A549 (cell line): ENCODE measurements around the gene DDX31. TPM values are rescaled to one million over a fixed set of nuclear protein-coding genes. Genes with fewer than 3 reads are reported as not detected.

Source experiments
- ATAC-seq, 2 experiments: fragments of 200-7000 bp in 1 of 2; fragments of >200 bp in 1 of 2; cut with Nextera tagmentation in 1 of 2; cut with Tn5 transposase in 1 of 2; 3 replicates each; pipeline versions ENCODE4 v1.8.0 to v1.9.1; 2018 to 2020; ENCODE audit warnings: mild to moderate bottlenecking in 1 of 2, moderate library complexity in 1 of 2
- CTCF ChIA-PET: fragments of 300-600 bp; sonication (Branson Sonifier 250); formaldehyde crosslinking; extraction: SDS; loops from one replicate; lab custom pipeline; 2021; ENCODE audit warnings: antibody characterized with exemption, inconsistent platforms; lab: Yijun Ruan, JAX
- POLR2A ChIA-PET: fragments of 350-600 bp; formaldehyde crosslinking; extraction: SDS; loops from one replicate; lab custom pipeline; 2021; ENCODE audit warnings: antibody characterized with exemption, inconsistent platforms; lab: Yijun Ruan, JAX
- DNase-seq, 2 experiments: peaks; one replicate each; pipeline versions ENCODE4 v3.0.0 to v3.0.0-alpha.2; 2011 to 2016; ENCODE audit warnings: low read depth in 1 of 2, low spot score in 1 of 2
- FAIRE-seq: peaks from 2 replicates; lab custom pipeline; 2011; peaks lifted over from hg19 to GRCh38; lab: Jason Lieb, UNC
- H3K27ac ChIP-seq, 2 experiments: fragments of >200 bp; sonication (Bioruptor Twin); formaldehyde crosslinking; 3 replicates each; pipeline ENCODE4 v1.5.1; 2016 to 2017
- H3K4me1 ChIP-seq: fragments of >200 bp; sonication (Bioruptor Twin); formaldehyde crosslinking; 3 replicates; pipeline ENCODE4 v1.6.1; 2016
- H3K4me2 ChIP-seq: fragments of >200 bp; sonication (Bioruptor Twin); formaldehyde crosslinking; 3 replicates; pipeline ENCODE4 v1.6.1; 2016
- H3K4me3 ChIP-seq: fragments of >200 bp; sonication (Bioruptor Twin); formaldehyde crosslinking; 3 replicates; pipeline ENCODE4 v1.5.1; 2016
- H3K9me3 ChIP-seq: fragments of >200 bp; sonication (Bioruptor Twin); formaldehyde crosslinking; 3 replicates; pipeline ENCODE4 v1.6.1; 2016
- ATOH8 ChIP-seq: fragments of 250-450 bp; sonication (Bioruptor Pico); IDR thresholded peaks from 2 replicates; pipeline ENCODE4 v1.5.0; 2020; ENCODE audit warnings: low read depth, mild to moderate bottlenecking, moderate library complexity
- BCL3 ChIP-seq: fragments of >200 bp; sonication (Bioruptor Twin); formaldehyde crosslinking; IDR thresholded peaks from 3 replicates; pipeline ENCODE4 v1.6.1; 2016
- CBX2 ChIP-seq: fragments of 200-600 bp; sonication (generic); IDR thresholded peaks from 2 replicates; pipeline ENCODE4 v1.6.1; 2016; ENCODE audit warnings: low read depth, mild to moderate bottlenecking, borderline replicate concordance
- CEBPB ChIP-seq, 2 experiments: fragments of >200 bp in 1 of 2; sonication (Bioruptor Twin) in 1 of 2; formaldehyde crosslinking in 1 of 2; IDR thresholded peaks; 2 replicates each; pipeline ENCODE4 v1.6.1; 2012 to 2016
- CHD2 ChIP-seq: fragments of 150-350 bp; IDR thresholded peaks from 2 replicates; pipeline ENCODE4 v1.6.1; 2014; ENCODE audit warnings: low read length; ENCODE audit not compliant: partially characterized antibody
- CTCF ChIP-seq: fragments of >200 bp; sonication (Bioruptor Twin); formaldehyde crosslinking; IDR thresholded peaks from 3 replicates; pipeline ENCODE4 v1.5.1; 2016
- EHF ChIP-seq: fragments of 250-450 bp; sonication (Bioruptor Pico); IDR thresholded peaks from 2 replicates; pipeline ENCODE4 v1.5.0; 2020; ENCODE audit warnings: mild to moderate bottlenecking
- EHMT2 ChIP-seq: fragments of 200-600 bp; sonication (generic); IDR thresholded peaks from 2 replicates; pipeline ENCODE4 v1.6.1; 2016; ENCODE audit warnings: antibody characterized with exemption, low read depth, mild to moderate bottlenecking, moderate library complexity
- FOSL2 ChIP-seq, 2 experiments: fragments of 450-650 bp in 1 of 2; fragments of >200 bp in 1 of 2; sonication (Bioruptor Twin) in 1 of 2; formaldehyde crosslinking; IDR thresholded peaks; 2 replicates each; pipeline versions ENCODE4 v1.5.0 to v1.6.1; 2016 to 2020; ENCODE audit warnings: mild to moderate bottlenecking in 1 of 2, moderate library complexity in 1 of 2
- GATA3 ChIP-seq: IDR thresholded peaks from 2 replicates; pipeline ENCODE4 v1.6.1; 2012; ENCODE audit warnings: borderline replicate concordance
- HEYL ChIP-seq: fragments of 250-450 bp; sonication (Bioruptor Pico); IDR thresholded peaks from 2 replicates; pipeline ENCODE4 v1.8.0; 2021; ENCODE audit warnings: mild to moderate bottlenecking, moderate library complexity
- HMGXB4 ChIP-seq: fragments of 250-450 bp; sonication (Bioruptor Pico); IDR thresholded peaks from 2 replicates; pipeline ENCODE4 v1.5.0; 2021; ENCODE audit warnings: mild to moderate bottlenecking, moderate library complexity, borderline replicate concordance
- HOXA7 ChIP-seq: fragments of 250-450 bp; sonication (Bioruptor Pico); IDR thresholded peaks from 2 replicates; pipeline ENCODE4 v1.5.0; 2020; ENCODE audit warnings: mild to moderate bottlenecking, moderate library complexity
- HOXB13 ChIP-seq: fragments of 250-450 bp; sonication (Bioruptor Pico); IDR thresholded peaks from 2 replicates; pipeline ENCODE4 v1.5.0; 2020; ENCODE audit warnings: low read depth, mild to moderate bottlenecking, moderate library complexity
- HOXB5 ChIP-seq: fragments of 250-450 bp; sonication (Bioruptor Pico); IDR thresholded peaks from 2 replicates; pipeline ENCODE4 v1.5.0; 2020; ENCODE audit warnings: mild to moderate bottlenecking, moderate library complexity
- JUNB ChIP-seq: fragments of >200 bp; sonication (Bioruptor Twin); formaldehyde crosslinking; IDR thresholded peaks from 2 replicates; pipeline ENCODE4 v1.6.1; 2016
- KDM1A ChIP-seq: fragments of 200-600 bp; sonication (generic); IDR thresholded peaks from 2 replicates; pipeline ENCODE4 v1.6.1; 2016; ENCODE audit warnings: low read depth, mild to moderate bottlenecking
- KDM5A ChIP-seq: fragments of 200-600 bp; sonication (generic); IDR thresholded peaks from 2 replicates; pipeline ENCODE4 v1.6.1; 2016; ENCODE audit warnings: antibody characterized with exemption, mild to moderate bottlenecking
- MYC ChIP-seq: IDR thresholded peaks from 2 replicates; pipeline ENCODE4 v1.6.1; 2012; ENCODE audit warnings: mild to moderate bottlenecking, inconsistent platforms, low read length, improper control_type of control experiment, borderline replicate concordance
- NR3C1 ChIP-seq: fragments of >200 bp; sonication (Bioruptor Twin); formaldehyde crosslinking; IDR thresholded peaks from 3 replicates; pipeline ENCODE4 v1.6.1; 2017
- POLR2A ChIP-seq: IDR thresholded peaks from 2 replicates; pipeline ENCODE4 v1.6.1; 2012; ENCODE audit warnings: mild to moderate bottlenecking, low read length
- RARB ChIP-seq: fragments of 250-450 bp; sonication (Bioruptor Pico); IDR thresholded peaks from 2 replicates; pipeline ENCODE4 v1.8.0; 2021; ENCODE audit warnings: mild to moderate bottlenecking, moderate library complexity
- RCOR1 ChIP-seq: fragments of 150-350 bp; IDR thresholded peaks from 2 replicates; pipeline ENCODE4 v1.6.1; 2014; ENCODE audit warnings: antibody characterized with exemption, low read length, low read depth
- RNF2 ChIP-seq: fragments of 200-600 bp; sonication (generic); IDR thresholded peaks from 2 replicates; pipeline ENCODE4 v1.6.1; 2016; ENCODE audit warnings: low read depth, mild to moderate bottlenecking, antibody characterized with exemption, moderate library complexity, borderline replicate concordance
- TFCP2L1 ChIP-seq: fragments of 250-450 bp; sonication (Bioruptor Pico); IDR thresholded peaks from 2 replicates; pipeline ENCODE4 v1.5.0; 2021; ENCODE audit warnings: mild to moderate bottlenecking
- ZFP36 ChIP-seq: fragments of 450-650 bp; IDR thresholded peaks from 2 replicates; pipeline ENCODE4 v1.6.1; 2014; ENCODE audit warnings: borderline replicate concordance; ENCODE audit not compliant: partially characterized antibody
- ZNF302 ChIP-seq: fragments of 250-450 bp; sonication (Bioruptor Pico); IDR thresholded peaks from 2 replicates; pipeline ENCODE4 v1.9.0; 2021; ENCODE audit warnings: inconsistent platforms, mild to moderate bottlenecking, moderate library complexity
- ZSCAN20 ChIP-seq: fragments of 250-450 bp; sonication (Bioruptor Pico); IDR thresholded peaks from 2 replicates; pipeline ENCODE4 v1.8.0; 2022; ENCODE audit warnings: mild to moderate bottlenecking, moderate library complexity
- WGBS: methylation state at CpG from one replicate; pipeline ENCODE4 v1.1.6; 2017; ENCODE audit errors: missing lambda C conversion rate; 5-methylcytosine and 5-hydroxymethylcytosine counted together
- polyA plus RNA-seq, 4 experiments: library from polyadenylated mRNA; depleted of rRNA in 3 of 4; stranded (reverse); fragments of >200 nt; fragmentation: RNase III in 1 of 4; extraction: RNeasy Plus Mini Kit Qiagen cat#74134 plus additional on column Dnase treatment in 1 of 4; gene quantifications; 2 replicates in 3 of 4; 3 replicates in 1 of 4; pipeline ENCODE4 v1.2.3, GENCODE V29; 2011 to 2017

DDX31 gene
- polyA plus RNA-seq, 2 of the 4 experiments (the other 2 are of a cell fraction), result 20.0 to 30.1 TPM

- Histone ChIP-seq H3K4me3 (no peak overlapping the region), H3K27ac (no peak overlapping the region), H3K9me3 (no peaks in the 10 kb centered on the region), H3K4me2 (no peak overlapping the region), H3K4me1 (0 out of 3 replicates have a peak, but pooled peaks cover 3% of the 10 kb centered on the region)
- no peak for FAIRE-seq
- 47% methylated on average over 17 of the region's 17 CpGs for WGBS
- CTCF ChIA-PET, result interaction anchor here (1.0 to 3.3 kb wide), 4 partner anchors 11 to 42 kb away, joined by 4 to 14 read pairs (median 10); no protein-coding TSS in a partner anchor
- DNase-seq, result no peak
- no peak for ATAC-seq
- POLR2A ChIA-PET, result no interaction called here
- TF ChIP-seq HOXB5 (CRISPR knock-in tag) (no peak), HEYL (CRISPR knock-in tag) (no peak), POLR2A (no peak), BCL3 (no peak), ATOH8 (CRISPR knock-in tag) (no peak), TFCP2L1 (CRISPR knock-in tag) (no peak), EHF (CRISPR knock-in tag) (no peak), ZFP36 (no peak), CBX2 (no peak), RARB (CRISPR knock-in tag) (no peak), GATA3 (no peak), RNF2 (no peak), KDM1A (no peak), RCOR1 (no peak), HOXB13 (CRISPR knock-in tag) (no peak), EHMT2 (no peak), HOXA7 (CRISPR knock-in tag) (no peak), KDM5A (no peak)
Observed at GRCh38 chr9:132548751-132549640, 120.8 kb downstream of the DDX31 start.

GRCh38 chr9:132547976-132548730 is 121.6 kb downstream of the DDX31 start:
- CTCF ChIA-PET, result interaction anchor here (1.0 to 3.3 kb wide), 4 partner anchors 12 to 41 kb away, joined by 4 to 14 read pairs (median 10); no protein-coding TSS in a partner anchor
- 63% methylated on average over 18 of the region's 21 CpGs for WGBS
- POLR2A ChIA-PET, result no interaction called here
- Histone ChIP-seq H3K9me3 (no peaks in the 10 kb centered on the region), H3K4me1 (0 out of 3 replicates have a peak, but pooled peaks cover 3% of the 10 kb centered on the region), H3K4me3 (no peak overlapping the region), H3K4me2 (no peak overlapping the region), H3K27ac (no peak overlapping the region)
- DNase-seq (no peak), ATAC-seq (no peak), FAIRE-seq (no peak)
- no peak for TF ChIP-seq CEBPB (IDR thresholded peaks at IDR 0.05)
- TF ChIP-seq CHD2, result no peak
- TF ChIP-seq RCOR1, result no peak
- TF ChIP-seq NR3C1, result no peak
- no peak for TF ChIP-seq CTCF
- TF ChIP-seq ZSCAN20 (CRISPR knock-in tag), result no peak
- TF ChIP-seq HMGXB4 (CRISPR knock-in tag), result no peak
- TF ChIP-seq JUNB, result no peak
- TF ChIP-seq KDM5A, result no peak
- no peak for TF ChIP-seq ZNF302 (CRISPR knock-in tag)
- TF ChIP-seq EHMT2, result no peak
- TF ChIP-seq RARB (CRISPR knock-in tag), result no peak
- TF ChIP-seq FOSL2 (IDR thresholded peaks at IDR 0.05), result no peak
- no peak for TF ChIP-seq FOSL2 (CRISPR knock-in tag; IDR thresholded peaks at IDR 0.05)
- no peak for TF ChIP-seq GATA3
- TF ChIP-seq POLR2A, result no peak
- no peak for TF ChIP-seq HOXA7 (CRISPR knock-in tag)
- TF ChIP-seq MYC, result no peak
- TF ChIP-seq CBX2, result no peak
